Effector memory CD4-positive, alpha-beta T cell (primary cell): Measurements from ENCODE around the gene DYSF.

ENCODE experiments used
- DNase-seq, 3 donors: peaks; one replicate each; pipeline ENCODE4 v3.0.0-alpha.2; 2020
- H3K27ac ChIP-seq: 2 replicates; pipeline ENCODE4 v1.7.0; 2013; ENCODE audit warnings: mild to moderate bottlenecking, low read length, moderate library complexity; ENCODE audit not compliant: insufficient read depth, poor library complexity, severe bottlenecking
- H3K27me3 ChIP-seq: replicated peaks from 2 replicates; pipeline ENCODE4 v1.7.0; 2013; ENCODE audit warnings: mild to moderate bottlenecking, low read length; ENCODE audit not compliant: insufficient read depth, control insufficient read depth, poor library complexity, severe bottlenecking
- H3K36me3 ChIP-seq: 2 replicates; pipeline ENCODE4 v1.7.0; 2013; ENCODE audit warnings: mild to moderate bottlenecking, low read length, moderate library complexity; ENCODE audit not compliant: control insufficient read depth, insufficient read depth
- H3K4me1 ChIP-seq: 2 replicates; pipeline ENCODE4 v1.7.0; 2013; ENCODE audit warnings: low read length, mild to moderate bottlenecking; ENCODE audit not compliant: control insufficient read depth, insufficient read depth, poor library complexity, severe bottlenecking
- H3K4me3 ChIP-seq: 2 replicates; pipeline ENCODE4 v1.7.0; 2013; ENCODE audit warnings: low read length, low read depth, mild to moderate bottlenecking; ENCODE audit not compliant: insufficient read depth, poor library complexity, severe bottlenecking
- H3K9me3 ChIP-seq: 2 replicates; pipeline ENCODE4 v1.7.0; 2013; ENCODE audit warnings: mild to moderate bottlenecking, low read length, moderate library complexity; ENCODE audit not compliant: control insufficient read depth

DYSF gene

DNA sequence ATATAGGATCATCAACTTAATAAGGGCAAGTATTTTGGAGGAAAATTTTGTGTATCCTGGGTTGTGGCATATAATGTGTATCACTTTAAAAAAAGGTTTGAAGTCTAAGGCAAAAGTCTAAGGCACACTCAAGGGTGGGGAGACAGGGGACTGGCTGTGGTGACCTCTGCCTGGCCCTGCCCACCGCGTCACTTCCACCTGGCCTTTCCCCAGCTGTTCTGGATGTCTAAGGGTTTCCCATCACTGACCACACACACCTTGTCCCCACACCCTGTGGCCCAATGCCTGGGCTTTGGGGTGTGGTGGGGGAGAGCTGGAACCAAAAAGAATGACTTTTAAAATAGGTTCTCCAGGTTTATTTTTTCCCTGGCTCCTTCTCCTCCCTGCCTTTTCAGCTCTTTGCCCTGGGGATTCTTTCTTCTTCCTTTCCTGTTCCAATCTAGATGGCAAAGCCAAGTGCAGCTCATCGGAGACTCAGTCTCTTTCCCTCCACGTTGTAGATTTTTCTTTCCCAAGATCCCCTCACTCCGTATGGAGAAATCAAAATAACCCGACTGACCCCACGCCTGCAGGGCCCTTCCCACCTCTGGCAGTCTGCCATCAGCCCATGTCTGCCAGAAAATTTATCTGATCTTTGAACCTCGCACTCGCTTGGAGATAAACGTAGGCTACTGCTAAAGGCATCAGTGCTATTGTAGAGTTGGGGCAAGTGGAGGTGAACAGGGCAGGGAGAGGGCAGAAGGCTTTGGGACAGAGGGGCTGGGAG, 257.2 kb downstream of the DYSF start:
- Histone ChIP-seq H3K9me3 (no peaks in the 10 kb centered on the region), H3K36me3 (no peaks in the 10 kb centered on the region), H3K27me3 (no peaks in the 10 kb centered on the region), H3K4me3 (no peak overlapping the region), H3K4me1 (no peaks in the 10 kb centered on the region), H3K27ac (no peak overlapping the region)
- no peak for DNase-seq

DNA sequence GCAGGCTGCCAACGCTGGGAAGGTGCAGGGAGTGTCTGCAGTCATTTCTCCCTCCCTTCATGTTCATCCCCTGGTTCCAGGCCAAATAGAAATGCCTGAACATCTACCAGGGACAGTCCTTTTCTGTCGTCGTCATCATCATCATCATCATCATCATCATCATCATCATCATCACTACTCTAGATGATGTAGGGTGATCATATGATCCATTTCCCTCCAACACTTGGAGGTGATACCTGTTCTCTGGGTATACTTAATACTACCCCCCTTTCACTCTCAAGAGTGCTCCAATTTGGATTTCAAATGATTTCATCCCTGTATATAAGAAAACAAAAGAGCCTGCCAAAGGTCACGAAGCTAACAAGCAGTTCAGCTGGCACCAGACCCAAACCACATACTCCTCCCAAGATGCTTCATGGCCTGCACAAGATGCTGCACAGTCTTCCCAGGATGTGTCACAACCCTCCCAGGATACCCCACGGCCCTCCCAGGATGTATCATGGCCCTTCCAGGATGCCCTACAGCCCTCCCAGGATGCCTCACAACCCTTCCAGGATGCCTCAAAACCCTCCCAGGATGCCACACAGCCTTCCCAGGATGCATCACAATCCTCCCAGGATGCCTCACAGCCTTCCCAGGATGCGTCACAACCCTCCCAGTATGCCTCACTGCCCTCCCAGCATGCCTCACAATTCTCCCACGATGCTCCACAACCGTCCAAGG, 257.9 kb downstream of the DYSF start:
- Histone ChIP-seq H3K36me3 (no peaks in the 10 kb centered on the region), H3K4me3 (no peak overlapping the region), H3K9me3 (no peaks in the 10 kb centered on the region), H3K27ac (no peak overlapping the region), H3K4me1 (no peaks in the 10 kb centered on the region), H3K27me3 (no peaks in the 10 kb centered on the region)
- DNase-seq: no peak

DNA sequence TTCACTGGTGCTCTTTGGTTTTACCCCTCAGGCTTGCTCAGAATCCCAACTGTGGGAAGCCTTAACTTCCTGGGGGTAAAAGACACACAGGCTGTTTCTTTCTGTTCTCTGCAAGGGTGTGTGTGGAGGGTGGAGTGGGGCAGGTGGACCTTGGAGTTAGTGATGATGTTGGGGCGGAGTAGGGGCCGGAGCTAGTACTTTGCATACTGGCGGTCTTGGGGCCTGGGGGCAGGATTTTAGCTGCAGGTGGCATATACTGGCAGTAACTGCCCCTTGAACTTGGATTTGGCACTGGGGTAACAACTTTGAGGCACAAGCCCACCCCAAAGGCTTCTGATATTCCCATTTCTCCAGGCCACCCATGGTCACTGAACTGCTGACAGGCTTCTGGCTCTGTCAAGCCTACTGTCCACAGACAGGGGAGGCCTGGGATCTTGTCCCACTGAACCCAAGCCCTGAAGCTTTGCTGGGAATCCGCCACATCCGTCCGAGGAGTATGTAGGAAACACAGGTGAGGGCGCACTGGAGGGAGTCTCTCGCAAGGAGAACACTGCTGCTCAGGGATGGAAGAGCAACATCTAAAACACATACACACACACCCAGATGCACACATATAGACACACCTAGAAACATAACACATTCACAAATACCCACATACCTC, 258.9 kb downstream of the DYSF start:
- no peak for DNase-seq
- H3K4me3 ChIP-seq: no peak overlapping the region
- H3K27ac ChIP-seq: no peak overlapping the region
- H3K4me1 ChIP-seq: no peaks in the 10 kb centered on the region
- no peaks in the 10 kb centered on the region for H3K36me3 ChIP-seq
- no peaks in the 10 kb centered on the region for H3K27me3 ChIP-seq
- H3K9me3 ChIP-seq: no peaks in the 10 kb centered on the region

DNA sequence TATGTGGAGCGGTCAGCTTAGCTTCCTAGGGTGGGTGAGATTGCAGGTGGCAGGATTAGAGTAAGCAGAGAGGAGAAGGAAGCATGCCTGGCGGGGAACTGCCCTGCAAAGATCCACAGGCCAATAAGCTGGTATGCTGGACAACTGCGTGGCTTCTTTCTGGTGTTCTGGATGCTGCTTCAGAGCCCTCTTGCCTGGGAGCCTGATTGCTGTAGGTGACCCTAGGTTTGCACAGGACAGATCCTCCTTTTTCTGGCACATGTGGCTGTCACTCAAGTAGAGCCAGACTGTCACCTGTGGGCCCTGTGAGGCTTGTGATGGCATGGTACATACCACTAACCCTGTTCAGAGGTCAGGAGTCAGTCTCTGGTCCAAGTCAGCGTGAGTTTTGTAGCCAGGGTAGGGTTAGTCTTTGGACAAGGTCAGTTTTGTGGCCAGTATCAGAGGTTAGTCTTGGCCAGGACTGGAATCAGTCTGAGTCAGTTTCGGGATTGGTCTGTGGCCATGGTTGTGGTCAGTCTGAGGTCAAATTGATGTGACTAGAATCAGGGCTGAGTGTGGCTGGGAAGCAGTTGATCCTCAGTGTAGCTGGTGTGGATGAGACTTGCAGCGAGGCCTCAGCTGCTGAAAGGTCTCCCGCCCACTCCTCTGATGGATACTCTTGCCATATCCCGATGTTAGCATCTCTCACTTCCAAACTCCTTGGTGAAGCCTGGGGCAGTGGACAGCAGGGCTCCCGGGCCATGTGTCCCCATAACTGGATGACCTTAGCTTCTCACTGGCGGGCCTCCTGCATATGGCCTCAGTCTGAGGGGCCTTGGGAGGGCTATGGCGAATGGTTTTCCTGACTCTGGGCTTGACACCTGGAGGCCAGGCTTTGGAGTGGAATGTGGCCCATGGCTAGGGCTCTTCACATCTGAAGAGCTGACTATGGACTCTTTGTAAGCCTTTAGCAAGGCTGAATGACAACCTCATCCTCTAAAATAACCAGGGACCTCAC, 260.5 kb downstream of the DYSF start:
- no peaks in the 10 kb centered on the region for H3K9me3 ChIP-seq
- DNase-seq: no peak
- H3K4me3 ChIP-seq: no peak overlapping the region
- H3K27me3 ChIP-seq: no peaks in the 10 kb centered on the region
- H3K4me1 ChIP-seq: no peaks in the 10 kb centered on the region
- no peak overlapping the region for H3K27ac ChIP-seq
- H3K36me3 ChIP-seq: no peaks in the 10 kb centered on the region

DNA sequence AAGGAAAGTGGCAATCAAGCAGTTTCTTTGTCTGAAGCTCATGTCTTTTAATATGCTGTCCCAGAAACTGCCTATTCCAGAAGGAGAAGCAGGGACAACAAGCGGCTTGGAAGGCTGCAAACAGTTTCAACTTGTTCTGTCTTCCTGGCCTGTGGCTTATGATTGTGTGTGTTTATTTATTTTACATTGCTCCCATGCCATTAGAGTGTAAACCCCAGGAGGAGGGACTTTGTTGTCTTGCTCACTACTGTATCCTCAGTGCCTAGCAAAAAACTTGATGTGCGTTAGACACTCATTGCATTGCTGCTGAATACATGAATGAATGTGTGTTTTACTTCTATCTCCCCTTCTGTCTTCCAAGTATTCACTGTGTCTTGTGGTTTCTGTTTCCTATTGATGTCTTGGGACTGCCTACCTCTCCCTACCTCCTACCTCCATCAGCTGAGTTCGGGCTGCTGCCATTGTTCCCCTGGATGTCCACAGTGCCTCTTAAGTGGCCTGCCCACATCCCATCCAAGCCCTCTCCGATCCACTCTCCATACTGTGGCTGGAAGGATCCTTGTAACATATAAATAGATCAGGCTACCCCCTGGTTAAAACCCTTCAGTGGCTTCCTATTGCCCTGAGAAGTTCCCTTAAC, 261.4 kb downstream of the DYSF start:
- no peak for DNase-seq
- Histone ChIP-seq H3K4me1 (no peaks in the 10 kb centered on the region), H3K36me3 (no peaks in the 10 kb centered on the region), H3K27ac (no peak overlapping the region), H3K4me3 (no peak overlapping the region), H3K27me3 (no peaks in the 10 kb centered on the region), H3K9me3 (no peaks in the 10 kb centered on the region)

DNA sequence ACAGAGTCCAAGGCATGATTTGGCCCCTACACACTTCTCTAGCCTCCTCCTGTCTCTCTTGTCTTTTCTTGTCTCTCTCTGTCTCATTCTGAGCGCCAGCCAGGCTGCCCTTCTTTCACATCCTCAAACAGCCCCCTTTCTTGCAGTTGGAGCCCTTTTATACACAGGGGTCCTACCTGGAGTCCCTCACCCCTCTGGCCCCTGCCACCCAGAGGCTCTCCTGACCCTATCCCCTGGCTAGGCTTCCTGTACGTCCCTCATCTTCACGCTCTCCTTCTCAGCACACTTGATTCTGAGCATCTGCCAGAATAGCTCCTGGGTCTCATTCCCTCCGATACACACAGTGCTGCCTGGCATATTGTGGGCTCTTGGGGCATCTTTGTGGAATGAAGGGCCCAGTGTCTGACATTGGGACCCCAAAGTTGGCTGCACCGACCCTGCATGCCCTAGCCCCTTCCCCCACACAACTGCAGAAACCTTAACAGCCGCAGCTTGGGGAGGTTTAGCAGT, 261.9 kb downstream of the DYSF start:
- Histone ChIP-seq H3K27me3 (no peaks in the 10 kb centered on the region), H3K27ac (no peak overlapping the region), H3K4me1 (no peaks in the 10 kb centered on the region), H3K36me3 (no peaks in the 10 kb centered on the region), H3K9me3 (no peaks in the 10 kb centered on the region), H3K4me3 (no peak overlapping the region)
- DNase-seq: no peak

DNA sequence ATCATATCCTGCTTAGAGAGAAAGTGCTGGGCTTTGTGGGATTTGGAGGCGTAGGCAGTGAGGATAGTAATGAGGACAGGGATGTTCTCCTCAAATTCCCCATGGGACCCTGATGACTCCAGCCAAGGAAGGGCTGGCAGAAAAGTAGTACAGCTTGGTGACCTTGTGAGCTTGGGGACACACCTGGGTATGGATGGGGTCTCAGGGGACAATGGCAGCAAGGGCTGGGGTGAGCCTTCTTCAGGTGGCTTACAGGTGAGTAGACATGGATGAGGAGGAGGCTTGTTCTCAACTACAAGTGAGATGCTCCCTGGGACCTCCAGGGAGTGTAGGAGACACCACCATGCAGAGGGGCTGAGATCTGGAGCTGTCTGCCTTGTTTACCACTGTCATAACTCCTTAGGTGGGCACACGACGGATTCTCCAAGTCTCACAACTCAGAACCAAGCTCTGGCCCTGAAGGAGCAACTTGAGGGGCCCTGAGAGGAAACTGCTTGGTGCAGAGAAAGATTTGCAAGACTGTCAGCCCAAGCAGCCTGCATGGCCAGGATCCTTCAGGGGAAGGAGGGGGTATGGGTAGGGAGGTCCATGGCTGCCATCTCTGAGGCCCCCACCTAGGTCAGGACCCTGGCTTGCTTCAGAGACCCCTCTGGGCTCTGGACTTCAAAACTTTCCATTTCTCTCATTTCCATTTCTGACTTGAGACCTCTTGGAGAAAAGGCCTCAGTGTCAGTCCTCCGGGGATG, 262.8 kb downstream of the DYSF start:
- Histone ChIP-seq H3K4me3 (no peak overlapping the region), H3K9me3 (no peaks in the 10 kb centered on the region), H3K36me3 (no peaks in the 10 kb centered on the region), H3K27ac (no peak overlapping the region), H3K4me1 (no peaks in the 10 kb centered on the region), H3K27me3 (no peaks in the 10 kb centered on the region)
- no peak for DNase-seq

DNA sequence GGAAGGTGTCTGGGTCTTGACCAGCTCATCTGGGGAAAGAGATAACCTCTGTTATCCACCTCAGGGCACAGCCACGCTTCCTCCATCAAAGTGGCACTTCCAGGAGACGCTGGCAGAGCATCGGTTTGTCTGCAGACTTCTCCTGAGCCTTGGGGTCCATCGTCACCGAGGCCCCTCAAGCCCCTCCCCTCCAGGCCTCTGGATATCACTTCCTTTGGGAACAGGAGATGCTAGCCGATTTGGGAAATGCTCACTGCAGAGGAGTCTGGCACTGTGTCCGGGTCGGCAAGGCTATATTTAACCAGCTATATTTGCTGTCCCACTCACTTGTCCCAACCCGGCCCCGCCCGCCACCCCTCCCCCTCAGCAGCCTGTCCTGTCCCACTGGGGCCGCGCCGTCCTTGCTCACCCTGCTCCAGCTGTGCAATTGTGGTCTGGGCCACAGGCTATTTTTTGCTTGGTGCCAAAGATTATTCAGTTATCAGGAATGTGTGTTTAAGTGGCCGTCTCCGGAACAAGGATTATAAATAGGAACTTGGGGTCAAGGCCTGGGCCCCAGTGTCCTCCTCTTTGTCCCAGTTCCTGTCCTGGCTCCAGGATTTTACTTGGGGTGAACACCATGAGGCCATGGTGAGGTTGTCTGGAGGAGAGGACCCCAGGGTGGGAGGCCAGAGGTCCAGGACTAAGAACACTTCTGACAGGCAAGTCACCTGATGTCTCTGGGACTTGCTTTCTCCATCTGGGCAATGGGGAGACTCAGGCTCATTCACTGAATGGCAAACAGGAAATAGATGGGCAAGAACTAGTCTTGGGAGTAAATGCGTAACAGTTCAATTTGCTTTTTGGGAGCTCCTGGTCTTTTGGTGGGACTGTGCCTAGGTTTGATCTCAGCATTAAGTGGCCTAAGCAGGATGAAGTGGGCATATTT, 263.6 kb downstream of the DYSF start:
- H3K27ac ChIP-seq: no peak overlapping the region
- no peaks in the 10 kb centered on the region for H3K27me3 ChIP-seq
- DNase-seq: no peak

More for the DNA sequence above, 263.6 kb downstream of the DYSF start:
- H3K36me3 ChIP-seq: no peaks in the 10 kb centered on the region
- H3K4me1 ChIP-seq: no peaks in the 10 kb centered on the region
- no peaks in the 10 kb centered on the region for H3K9me3 ChIP-seq
- H3K4me3 ChIP-seq: no peak overlapping the region
